Stimulated activated CD8-positive, alpha-beta memory T cell treated with anti-CD3 and anti-CD28 coated beads, Interleukin-4, amount 100 ng/mL, for 24 hours (primary cell): ENCODE results near the gene ZNF821.
A peak's percentile ranks its signal among the peaks of the same experiment; 100 is the strongest.
"Not testable (repeated sequence)": the region's sequence is repeated elsewhere in the genome, so short reads cannot be mapped to it uniquely, and the experiment has no call there.

Source experiments
- DNase-seq: peaks from one replicate; pipeline ENCODE4 v3.0.0-alpha.2; 2020; ENCODE audit warnings: low read depth

Gene ZNF821

GRCh38 chr16:71902656-71903365 is 18.8 kb upstream of the ZNF821 start:
- DNase-seq: no peak

GRCh38 chr16:71899171-71899570 is 15.2 kb upstream of the ZNF821 start:
- DNase-seq: no peak

GRCh38 chr16:71896764-71897368 is 12.9 kb upstream of the ZNF821 start:
- DNase-seq: no peak

- DNase-seq: peak; percentile 15
Observed at GRCh38 chr16:71895679-71896365, 11.8 kb upstream of the ZNF821 start.

DNA sequence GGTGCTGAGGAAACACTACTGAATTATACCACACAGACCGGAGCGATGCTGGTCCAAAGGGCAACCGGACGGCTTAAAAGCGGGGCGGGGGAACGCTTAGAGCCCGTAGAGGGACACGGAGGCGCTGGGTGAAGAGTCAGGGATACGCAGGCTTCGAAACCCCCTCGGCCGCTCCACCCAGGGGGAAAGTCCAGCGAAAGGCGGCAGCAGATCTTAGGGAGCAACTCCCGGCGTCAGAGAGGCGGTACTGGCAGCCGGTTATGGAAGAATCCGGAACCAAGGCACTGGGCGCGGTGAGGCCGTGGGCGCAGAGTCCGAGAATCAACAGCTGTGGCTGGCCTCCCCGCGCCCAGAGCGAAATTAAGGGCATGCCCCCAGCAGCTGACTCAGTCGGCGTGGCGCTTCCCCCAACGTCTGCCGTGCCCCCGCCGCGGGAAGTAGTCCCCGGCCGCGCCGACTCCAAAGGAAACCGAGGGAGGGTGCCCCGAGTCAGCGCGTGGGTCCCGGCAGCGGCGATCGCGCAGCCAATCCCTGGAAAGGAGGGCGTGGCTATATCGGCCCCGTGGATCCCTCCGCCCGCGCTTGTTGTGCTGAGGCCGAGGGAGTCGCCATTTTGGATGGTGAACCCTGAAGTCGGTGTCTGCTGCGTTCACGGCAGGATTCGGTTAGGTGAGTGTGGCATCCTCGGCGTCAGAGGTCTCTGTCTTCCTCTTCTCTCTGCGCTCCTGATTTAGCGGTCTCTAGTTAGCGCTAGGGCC is 11.1 kb upstream of the ZNF821 start, which contains the start of gene IST1:
Gene IST1, plus strand, starts transcription at position 611 of the 758 bp plus-strand sequence. CDS start 20,110 bp downstream, outside the sequence.
- peak; percentile 96 for DNase-seq

GRCh38 chr16:71894229-71894920 is 10.4 kb upstream of the ZNF821 start:
- no peak for DNase-seq

GRCh38 chr16:71893888-71894228 is 9.9 kb upstream of the ZNF821 start:
- no peak for DNase-seq

DNA sequence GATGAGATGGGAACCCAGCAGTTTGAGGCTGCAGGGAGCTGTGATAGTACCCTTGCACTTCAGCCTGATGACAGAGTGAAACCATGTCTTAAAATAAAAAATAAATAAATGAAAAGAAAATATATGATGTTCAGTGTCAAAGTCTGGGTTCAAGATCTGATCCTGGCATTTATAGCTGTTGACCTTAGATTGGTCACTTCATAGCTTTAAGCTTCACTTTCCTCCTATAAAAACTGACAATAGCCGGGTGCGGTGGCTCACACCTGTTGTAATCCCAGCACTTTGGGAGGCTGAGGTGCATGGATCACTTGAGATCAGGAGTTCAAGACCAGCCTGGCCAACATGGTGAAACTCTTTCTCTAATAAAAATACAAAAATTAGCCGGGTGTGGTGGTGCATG is 5.2 kb upstream of the ZNF821 start:
- DNase-seq: no peak

- DNase-seq: no peak
Observed at GRCh38 chr16:71885261-71885650, 1.3 kb upstream of the ZNF821 start.

DNA sequence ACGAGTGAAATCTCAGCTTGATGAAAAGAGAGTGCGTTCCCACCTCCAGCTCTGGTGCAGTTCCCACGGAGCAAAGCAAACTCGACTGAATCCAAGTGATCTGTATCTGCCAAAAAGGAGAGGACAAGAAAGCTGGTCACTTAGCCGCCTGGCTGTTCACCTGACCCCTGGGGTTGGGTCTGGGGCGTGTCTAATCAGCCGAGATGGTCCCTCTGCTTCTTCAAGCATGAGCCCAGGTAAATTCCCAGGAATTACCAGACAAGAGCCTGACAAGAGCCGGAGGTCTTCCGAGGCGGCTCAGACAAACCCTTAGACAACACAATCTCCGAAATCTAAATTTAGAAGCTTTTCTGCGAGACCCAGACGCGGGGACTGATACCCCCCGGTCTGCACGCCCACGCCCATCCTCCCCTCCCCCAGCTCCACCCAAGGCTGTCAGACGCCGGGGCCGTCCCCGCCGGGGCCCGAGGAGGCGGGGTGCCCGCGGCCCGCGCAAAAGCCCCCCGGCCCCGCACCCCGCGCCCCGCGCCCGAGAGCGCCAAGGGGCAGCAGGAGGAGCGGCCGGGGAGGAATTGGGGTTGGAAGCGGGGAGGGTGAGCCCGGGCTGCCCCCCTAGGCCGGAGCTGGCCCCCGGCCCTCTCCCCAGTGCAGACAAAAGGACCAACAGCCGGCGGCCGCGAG is 674 bp downstream of the ZNF821 start:
- peak; percentile 51 for DNase-seq

- peak; percentile 40 for DNase-seq
Observed at GRCh38 chr16:71882505-71883167, 1.3 kb downstream of the ZNF821 start.

- no peak for DNase-seq
Observed at GRCh38 chr16:71880176-71880575, 3.8 kb downstream of the ZNF821 start.

GRCh38 chr16:71878911-71879310 is 5.1 kb downstream of the ZNF821 start:
- no peak for DNase-seq

DNA sequence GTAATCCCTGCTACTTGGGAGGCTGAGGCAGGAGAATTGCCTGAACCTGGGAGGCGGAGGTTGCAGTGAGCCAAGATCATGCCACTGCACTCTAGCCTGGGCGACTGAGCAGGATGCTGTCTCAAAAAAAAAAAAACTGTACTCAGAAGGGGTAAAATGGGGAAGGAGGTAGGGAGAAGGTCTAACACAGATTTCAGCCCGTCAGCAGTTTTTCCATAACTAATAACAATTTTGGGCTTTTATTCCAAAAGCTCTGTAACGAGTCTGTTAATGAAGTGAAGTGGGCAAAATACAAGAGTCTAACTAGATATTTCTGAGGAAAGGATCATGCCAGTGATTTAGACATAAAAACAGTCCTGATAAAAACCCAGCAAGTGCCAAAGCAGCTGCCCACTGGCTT is 10.8 kb downstream of the ZNF821 start:
- no peak for DNase-seq

GRCh38 chr16:71870818-71871217 is 13.2 kb downstream of the ZNF821 start:
- no peak for DNase-seq

GRCh38 chr16:71869089-71869488 is 14.9 kb downstream of the ZNF821 start:
- DNase-seq: no peak

DNA sequence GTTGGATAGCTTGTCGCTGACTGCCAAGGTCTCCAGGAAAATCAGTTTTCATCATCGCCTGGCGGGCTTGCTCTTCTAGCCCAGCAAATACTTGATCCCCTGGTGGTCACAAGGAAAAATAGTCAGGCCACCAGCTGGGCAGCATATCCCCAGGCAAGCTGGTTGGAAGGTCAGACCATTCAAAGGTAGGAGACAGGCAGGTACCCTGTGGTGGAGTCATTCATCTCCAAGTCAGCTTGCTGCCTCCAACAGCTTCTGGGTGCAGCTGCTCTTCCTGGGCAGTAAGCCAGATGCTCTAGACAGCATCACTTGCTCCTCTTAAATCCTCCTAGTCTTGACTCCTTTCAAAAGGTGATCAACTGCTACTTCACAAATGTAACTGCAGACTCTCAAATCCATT is 16.0 kb downstream of the ZNF821 start:
- DNase-seq: no peak

DNA sequence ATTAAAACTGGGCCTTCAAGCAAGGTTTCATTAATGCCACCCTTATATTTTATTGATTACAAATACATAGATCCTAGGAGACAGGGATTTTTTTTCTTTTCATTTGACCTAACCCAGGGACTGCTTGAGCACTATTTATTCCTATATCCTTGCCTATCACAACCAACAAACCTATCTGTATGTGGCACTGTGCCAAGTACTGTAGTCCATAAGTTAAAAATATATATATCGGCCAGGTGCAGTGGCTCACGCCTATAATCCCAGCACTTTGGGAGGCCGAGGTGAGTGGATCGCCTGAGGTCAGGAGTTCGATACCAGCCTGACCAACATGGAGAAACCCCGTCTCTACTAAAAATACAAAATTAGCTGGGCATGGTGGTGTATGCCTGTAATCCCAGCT is 16.8 kb downstream of the ZNF821 start:
- not testable (repeated sequence) for DNase-seq

DNA sequence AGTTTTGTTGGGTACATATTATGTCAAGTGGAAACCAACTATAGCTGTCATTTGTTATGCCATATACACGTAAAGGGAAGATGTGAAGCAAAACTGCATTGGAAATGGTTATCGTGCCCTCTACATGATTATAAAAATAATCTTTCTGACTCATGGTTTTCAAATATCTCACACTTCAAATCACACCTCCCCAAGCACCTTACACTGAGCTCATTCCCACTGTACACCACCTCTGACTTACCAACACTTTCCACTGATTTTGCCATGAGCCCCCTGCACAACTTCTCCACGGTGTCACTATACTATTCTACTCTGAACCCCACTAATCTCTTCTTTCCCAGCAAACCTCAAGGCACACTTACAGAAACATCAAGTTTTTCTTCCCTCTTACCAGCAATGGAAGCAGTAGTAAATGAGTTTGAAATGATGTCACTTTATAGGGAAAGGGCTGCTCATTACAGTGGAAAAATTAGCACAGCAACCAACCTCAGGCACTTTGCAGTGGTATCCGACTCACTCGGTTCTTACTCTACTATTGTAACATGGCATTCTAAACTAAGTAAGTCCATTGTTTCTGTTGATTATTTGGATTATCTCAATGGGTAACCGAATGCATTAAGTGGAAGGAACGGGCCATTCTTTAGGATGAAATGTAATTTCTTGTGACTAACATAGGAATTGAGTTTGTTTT is 18.7 kb downstream of the ZNF821 start:
- DNase-seq: no peak

DNA sequence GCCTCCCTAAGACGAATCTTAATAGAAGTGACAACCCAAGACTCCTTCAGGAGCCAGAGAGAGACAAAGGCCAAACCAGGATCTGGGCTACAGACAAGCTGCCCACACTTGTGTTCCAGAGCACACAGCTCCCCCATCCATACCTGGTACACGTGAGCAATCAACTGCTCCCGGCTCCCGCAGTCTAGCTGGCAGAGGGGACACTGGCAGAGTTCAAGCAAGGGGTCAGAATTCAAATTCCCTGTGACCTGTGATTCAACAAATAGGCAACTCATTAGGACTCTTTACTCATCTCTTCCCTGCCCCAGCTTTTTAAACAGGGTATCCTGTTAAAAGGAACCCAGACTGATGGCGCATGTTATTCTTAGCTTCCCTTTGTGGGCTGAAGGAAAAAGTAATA is 20.0 kb downstream of the ZNF821 start:
- DNase-seq: no peak
